ENCODE measurements around the gene RNF224. TPM values are rescaled to one million over a fixed set of nuclear protein-coding genes. Genes with fewer than 3 reads are reported as not detected.
A peak's percentile ranks its signal among the peaks of the same experiment; 100 is the strongest.

Gene RNF224
- total and polyA plus RNA-seq, 2 of the 13 experiments (the other 11 are each of a cell fraction or from before 2014, with no cell fraction given) = 0.09 TPM; not detected in 1

GRCh38 chr9:137237759-137238726, 10.7 kb downstream of the RNF224 start (continued):
- TF ChIP-seq, protein P1, sequence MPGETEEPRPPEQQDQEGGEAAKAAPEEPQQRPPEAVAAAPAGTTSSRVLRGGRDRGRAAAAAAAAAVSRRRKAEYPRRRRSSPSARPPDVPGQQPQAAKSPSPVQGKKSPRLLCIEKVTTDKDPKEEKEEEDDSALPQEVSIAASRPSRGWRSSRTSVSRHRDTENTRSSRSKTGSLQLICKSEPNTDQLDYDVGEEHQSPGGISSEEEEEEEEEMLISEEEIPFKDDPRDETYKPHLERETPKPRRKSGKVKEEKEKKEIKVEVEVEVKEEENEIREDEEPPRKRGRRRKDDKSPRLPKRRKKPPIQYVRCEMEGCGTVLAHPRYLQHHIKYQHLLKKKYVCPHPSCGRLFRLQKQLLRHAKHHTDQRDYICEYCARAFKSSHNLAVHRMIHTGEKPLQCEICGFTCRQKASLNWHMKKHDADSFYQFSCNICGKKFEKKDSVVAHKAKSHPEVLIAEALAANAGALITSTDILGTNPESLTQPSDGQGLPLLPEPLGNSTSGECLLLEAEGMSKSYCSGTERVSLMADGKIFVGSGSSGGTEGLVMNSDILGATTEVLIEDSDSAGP (CRISPR knock-in tag; IDR thresholded peaks at IDR 0.05; ENCODE audit: borderline replicate concordance) = peak; percentile 96
- TF ChIP-seq DMTF1 (CRISPR knock-in tag; IDR thresholded peaks at IDR 0.05) (no peak), SMYD3 (CRISPR knock-in tag; IDR thresholded peaks at IDR 0.05) (no peak), MTF1 (CRISPR knock-in tag; IDR thresholded peaks at IDR 0.05) (no peak), CBFB (CRISPR knock-in tag; IDR thresholded peaks at IDR 0.05) (no peak), HNRNPL (IDR thresholded peaks at IDR 0.05; ENCODE audit: low read depth, low read length) (peak; percentile 57; the same call in 1 of the 2 replicates), MEIS1 (CRISPR knock-in tag; IDR thresholded peaks at IDR 0.05; ENCODE audit: borderline replicate concordance) (no peak), RBFOX2 (IDR thresholded peaks at IDR 0.05; ENCODE audit: low read depth, low read length) (no peak), ZBTB42 (CRISPR knock-in tag; IDR thresholded peaks at IDR 0.05) (no peak), RFX3 (CRISPR knock-in tag; IDR thresholded peaks at IDR 0.05) (no peak), AGO2 (optimal IDR thresholded peaks at IDR 0.05; ENCODE audit: low read depth, low read length) (peak; percentile 62), ZNF33A (CRISPR knock-in tag; IDR thresholded peaks at IDR 0.05; ENCODE audit: borderline replicate concordance) (no peak), REPIN1 (CRISPR knock-in tag; IDR thresholded peaks at IDR 0.05; ENCODE audit: borderline replicate concordance, low read depth) (no peak), NR2F1 (CRISPR knock-in tag; IDR thresholded peaks at IDR 0.05) (no peak)
- TF ChIP-seq, protein P2, sequence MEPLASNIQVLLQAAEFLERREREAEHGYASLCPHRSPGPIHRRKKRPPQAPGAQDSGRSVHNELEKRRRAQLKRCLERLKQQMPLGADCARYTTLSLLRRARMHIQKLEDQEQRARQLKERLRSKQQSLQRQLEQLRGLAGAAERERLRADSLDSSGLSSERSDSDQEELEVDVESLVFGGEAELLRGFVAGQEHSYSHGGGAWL (CRISPR knock-in tag; IDR thresholded peaks at IDR 0.05) = no peak
- TF ChIP-seq, protein P3, sequence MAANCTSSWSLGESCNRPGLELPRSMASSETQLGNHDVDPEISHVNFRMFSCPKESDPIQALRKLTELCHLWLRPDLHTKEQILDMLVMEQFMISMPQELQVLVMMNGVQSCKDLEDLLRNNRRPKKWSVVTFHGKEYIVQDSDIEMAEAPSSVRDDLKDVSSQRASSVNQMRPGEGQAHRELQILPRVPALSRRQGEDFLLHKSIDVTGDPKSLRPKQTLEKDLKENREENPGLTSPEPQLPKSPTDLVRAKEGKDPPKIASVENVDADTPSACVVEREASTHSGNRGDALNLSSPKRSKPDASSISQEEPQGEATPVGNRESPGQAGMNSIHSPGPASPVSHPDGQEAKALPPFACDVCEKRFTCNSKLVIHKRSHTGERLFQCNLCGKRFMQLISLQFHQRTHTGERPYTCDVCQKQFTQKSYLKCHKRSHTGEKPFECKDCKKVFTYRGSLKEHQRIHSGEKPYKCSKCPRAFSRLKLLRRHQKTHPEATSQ (CRISPR knock-in tag; IDR thresholded peaks at IDR 0.05; ENCODE audit: borderline replicate concordance) = no peak
- TF ChIP-seq, protein P4, sequence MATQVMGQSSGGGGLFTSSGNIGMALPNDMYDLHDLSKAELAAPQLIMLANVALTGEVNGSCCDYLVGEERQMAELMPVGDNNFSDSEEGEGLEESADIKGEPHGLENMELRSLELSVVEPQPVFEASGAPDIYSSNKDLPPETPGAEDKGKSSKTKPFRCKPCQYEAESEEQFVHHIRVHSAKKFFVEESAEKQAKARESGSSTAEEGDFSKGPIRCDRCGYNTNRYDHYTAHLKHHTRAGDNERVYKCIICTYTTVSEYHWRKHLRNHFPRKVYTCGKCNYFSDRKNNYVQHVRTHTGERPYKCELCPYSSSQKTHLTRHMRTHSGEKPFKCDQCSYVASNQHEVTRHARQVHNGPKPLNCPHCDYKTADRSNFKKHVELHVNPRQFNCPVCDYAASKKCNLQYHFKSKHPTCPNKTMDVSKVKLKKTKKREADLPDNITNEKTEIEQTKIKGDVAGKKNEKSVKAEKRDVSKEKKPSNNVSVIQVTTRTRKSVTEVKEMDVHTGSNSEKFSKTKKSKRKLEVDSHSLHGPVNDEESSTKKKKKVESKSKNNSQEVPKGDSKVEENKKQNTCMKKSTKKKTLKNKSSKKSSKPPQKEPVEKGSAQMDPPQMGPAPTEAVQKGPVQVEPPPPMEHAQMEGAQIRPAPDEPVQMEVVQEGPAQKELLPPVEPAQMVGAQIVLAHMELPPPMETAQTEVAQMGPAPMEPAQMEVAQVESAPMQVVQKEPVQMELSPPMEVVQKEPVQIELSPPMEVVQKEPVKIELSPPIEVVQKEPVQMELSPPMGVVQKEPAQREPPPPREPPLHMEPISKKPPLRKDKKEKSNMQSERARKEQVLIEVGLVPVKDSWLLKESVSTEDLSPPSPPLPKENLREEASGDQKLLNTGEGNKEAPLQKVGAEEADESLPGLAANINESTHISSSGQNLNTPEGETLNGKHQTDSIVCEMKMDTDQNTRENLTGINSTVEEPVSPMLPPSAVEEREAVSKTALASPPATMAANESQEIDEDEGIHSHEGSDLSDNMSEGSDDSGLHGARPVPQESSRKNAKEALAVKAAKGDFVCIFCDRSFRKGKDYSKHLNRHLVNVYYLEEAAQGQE (IDR thresholded peaks at IDR 0.05; ENCODE audit: borderline replicate concordance in 1 of 2, low read depth in 1 of 2, low read length in 2 of 2) = no peak
